ENCODE measurements around the gene RSAD2.
"Not testable (repeated sequence)": the region's sequence is repeated elsewhere in the genome, so short reads cannot be mapped to it uniquely, and the experiment has no call there.

RSAD2 gene

GRCh38 chr2:6854416-6854815 lies 23.2 kb upstream of the RSAD2 start:
- no peak overlapping the region for H3K27ac Mint-ChIP-seq
- no peak overlapping the region for H3K4me3 Mint-ChIP-seq
- H3K27me3 Mint-ChIP-seq = no peaks in the 10 kb centered on the region
- peaks cover 55% of the 10 kb centered on the region for H3K36me3 Mint-ChIP-seq
- H3K4me1 Mint-ChIP-seq (ENCODE audit: low read depth) = peaks cover 14% of the 10 kb centered on the region
- peaks cover 8% of the 10 kb centered on the region for H3K9me3 Mint-ChIP-seq (ENCODE audit: low read depth)

- no peak overlapping the region for H3K27ac Mint-ChIP-seq
- peaks cover 14% of the 10 kb centered on the region for H3K4me1 Mint-ChIP-seq (ENCODE audit: low read depth)
- peaks cover 55% of the 10 kb centered on the region for H3K36me3 Mint-ChIP-seq
- H3K27me3 Mint-ChIP-seq = no peaks in the 10 kb centered on the region
- no peak overlapping the region for H3K4me3 Mint-ChIP-seq
- H3K9me3 Mint-ChIP-seq (ENCODE audit: low read depth) = peaks cover 21% of the 10 kb centered on the region
Measured at GRCh38 chr2:6855860-6856547, 21.6 kb upstream of the RSAD2 start.

- H3K4me1 Mint-ChIP-seq (ENCODE audit: low read depth) = peaks cover 14% of the 10 kb centered on the region
- peaks cover 57% of the 10 kb centered on the region for H3K36me3 Mint-ChIP-seq
- H3K9me3 Mint-ChIP-seq (ENCODE audit: low read depth) = peaks cover 21% of the 10 kb centered on the region
- H3K4me3 Mint-ChIP-seq = no peak overlapping the region
- H3K27ac Mint-ChIP-seq = no peak overlapping the region
- H3K27me3 Mint-ChIP-seq = no peaks in the 10 kb centered on the region
Measured at GRCh38 chr2:6856548-6856920, 21.0 kb upstream of the RSAD2 start.

DNA sequence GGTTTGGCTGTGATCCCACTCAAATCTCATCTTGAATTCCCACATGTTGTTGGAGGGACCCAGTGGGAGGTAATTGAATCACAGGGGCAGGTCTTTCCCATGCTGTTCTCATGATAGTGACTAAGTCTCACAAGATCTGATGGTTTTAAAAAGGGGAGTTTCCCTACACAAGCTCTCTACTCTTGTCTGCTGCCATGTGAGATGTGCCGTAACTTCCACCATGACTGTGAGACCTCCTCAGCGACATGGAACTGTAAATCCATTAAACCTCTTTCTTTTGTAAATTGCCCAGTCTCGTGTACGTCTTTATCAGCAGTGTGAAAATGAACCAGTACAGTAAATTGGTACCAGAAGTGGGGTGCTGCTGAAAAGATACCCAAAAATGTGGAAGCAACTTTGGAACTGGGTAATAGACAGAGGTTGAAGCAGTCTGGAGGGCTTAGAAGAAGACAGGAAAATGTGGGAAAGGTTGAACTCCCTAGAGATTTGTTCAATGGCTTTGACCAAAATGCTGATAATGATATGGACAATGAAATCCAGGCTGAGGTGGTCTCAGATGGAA lies 19.0 kb upstream of the RSAD2 start:
- Mint-ChIP-seq H3K4me1 (ENCODE audit: low read depth) (peaks cover 14% of the 10 kb centered on the region), H3K9me3 (ENCODE audit: low read depth) (peaks cover 21% of the 10 kb centered on the region), H3K36me3 (peaks cover 58% of the 10 kb centered on the region)
- H3K27me3 Mint-ChIP-seq, H3K27ac Mint-ChIP-seq, H3K4me3 Mint-ChIP-seq: not testable (repeated sequence)

DNA sequence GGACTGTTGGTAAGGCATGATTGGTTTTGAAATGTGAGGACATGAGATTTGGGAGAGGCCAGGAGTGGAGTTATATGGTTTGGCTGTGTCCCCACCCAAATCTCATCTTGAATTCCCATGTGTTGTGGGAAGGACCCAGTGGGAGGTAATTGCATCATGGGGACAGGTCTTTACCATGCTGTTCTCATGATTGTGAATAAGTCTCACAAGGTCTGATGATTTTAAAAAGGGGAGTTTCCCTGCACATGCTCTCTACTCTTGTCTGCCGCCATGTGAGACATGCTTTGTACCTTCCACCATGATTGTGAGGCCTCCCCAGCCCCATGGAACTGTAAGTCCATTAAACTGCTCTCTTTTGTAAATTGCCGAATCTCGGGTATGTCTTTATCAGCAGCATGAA lies 17.3 kb upstream of the RSAD2 start:
- Mint-ChIP-seq H3K4me1 (ENCODE audit: low read depth) (peaks cover 23% of the 10 kb centered on the region), H3K36me3 (peaks cover 49% of the 10 kb centered on the region), H3K27ac (no peak overlapping the region), H3K9me3 (ENCODE audit: low read depth) (peaks cover 21% of the 10 kb centered on the region), H3K27me3 (no peaks in the 10 kb centered on the region), H3K4me3 (no peak overlapping the region)

- peaks cover 40% of the 10 kb centered on the region for H3K4me1 Mint-ChIP-seq (ENCODE audit: low read depth)
- peaks cover 33% of the 10 kb centered on the region for H3K36me3 Mint-ChIP-seq
- H3K9me3 Mint-ChIP-seq (ENCODE audit: low read depth) = peaks cover 15% of the 10 kb centered on the region
- H3K4me3 Mint-ChIP-seq = peak overlapping the region; percentile 79
- no peaks in the 10 kb centered on the region for H3K27me3 Mint-ChIP-seq
- peak overlapping the region; percentile 16 for H3K27ac Mint-ChIP-seq
Measured at GRCh38 chr2:6863792-6864191, 13.8 kb upstream of the RSAD2 start.

DNA sequence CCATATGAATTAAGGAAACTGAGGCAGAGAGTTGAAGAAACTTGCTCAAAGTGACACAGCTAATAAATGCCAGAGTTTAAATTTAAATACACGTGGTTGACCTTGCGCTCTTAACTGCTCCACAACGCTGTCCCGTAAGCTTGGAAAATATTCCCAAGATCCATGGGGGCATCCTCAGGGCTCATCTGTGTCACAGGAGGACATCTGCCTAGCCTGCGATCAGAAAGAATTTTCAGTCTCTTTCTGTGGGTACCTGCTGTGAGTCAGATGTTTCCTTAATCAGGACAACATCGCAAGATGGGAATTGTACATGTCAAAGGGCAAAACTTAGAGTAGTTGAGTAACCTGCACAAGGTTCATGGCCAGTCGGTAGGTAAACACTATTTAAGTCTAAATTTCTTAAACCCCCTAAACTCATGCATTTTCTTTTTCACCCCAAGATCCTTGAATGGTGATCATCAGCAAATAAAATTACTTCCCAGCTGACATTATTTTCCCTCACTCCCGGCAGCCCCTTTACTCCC lies 13.3 kb upstream of the RSAD2 start:
- Mint-ChIP-seq H3K27me3 (no peaks in the 10 kb centered on the region), H3K36me3 (peaks cover 30% of the 10 kb centered on the region), H3K4me1 (ENCODE audit: low read depth) (peaks cover 40% of the 10 kb centered on the region), H3K9me3 (ENCODE audit: low read depth) (peaks cover 13% of the 10 kb centered on the region), H3K4me3 (peak overlapping the region; percentile 79), H3K27ac (peak overlapping the region; percentile 41)

DNA sequence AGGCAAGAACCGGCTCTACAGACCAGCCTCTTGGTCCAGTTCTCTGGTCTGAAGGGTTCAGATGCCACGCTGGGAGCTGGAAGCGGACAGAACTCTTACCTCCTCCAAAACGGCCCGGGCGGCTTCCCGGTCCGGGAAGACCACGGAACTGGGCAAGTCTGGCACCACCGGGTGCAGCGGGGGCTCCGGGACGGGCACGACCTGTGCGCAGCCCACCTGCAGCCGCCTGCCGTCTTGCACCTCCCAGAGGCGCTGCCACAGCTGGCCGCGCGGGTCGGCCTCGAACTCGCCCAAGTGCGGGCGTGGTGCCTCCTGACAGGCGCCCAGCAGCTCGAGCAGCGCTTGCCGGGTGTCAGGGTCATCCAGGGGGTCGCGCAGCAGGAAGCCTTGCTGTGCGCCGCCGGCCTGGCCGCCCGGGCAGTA lies 12.6 kb upstream of the RSAD2 start:
- H3K4me3 Mint-ChIP-seq = peak overlapping the region; percentile 79
- H3K27me3 Mint-ChIP-seq = no peaks in the 10 kb centered on the region
- H3K36me3 Mint-ChIP-seq = peaks cover 29% of the 10 kb centered on the region
- peaks cover 43% of the 10 kb centered on the region for H3K4me1 Mint-ChIP-seq (ENCODE audit: low read depth)
- H3K27ac Mint-ChIP-seq = no peak overlapping the region
- peaks cover 9% of the 10 kb centered on the region for H3K9me3 Mint-ChIP-seq (ENCODE audit: low read depth)

GRCh38 chr2:6865346-6866274 lies 12.0 kb upstream of the RSAD2 start, which contains the start of gene CMPK2:
TSS of gene CMPK2 (minus strand) at chr2:6865907. CDS start at chr2:6865696, 211 bp downstream.
- Mint-ChIP-seq H3K4me3 (peak within 1 kb of the TSS; percentile 99), H3K4me1 (ENCODE audit: low read depth) (peaks cover 43% of the 10 kb centered on the region), H3K36me3 (peaks cover 22% of the 10 kb centered on the region), H3K27ac (peak within 1 kb of the TSS; percentile 98), H3K9me3 (ENCODE audit: low read depth) (peaks cover 3% of the 10 kb centered on the region), H3K27me3 (no peaks in the 10 kb centered on the region)

DNA sequence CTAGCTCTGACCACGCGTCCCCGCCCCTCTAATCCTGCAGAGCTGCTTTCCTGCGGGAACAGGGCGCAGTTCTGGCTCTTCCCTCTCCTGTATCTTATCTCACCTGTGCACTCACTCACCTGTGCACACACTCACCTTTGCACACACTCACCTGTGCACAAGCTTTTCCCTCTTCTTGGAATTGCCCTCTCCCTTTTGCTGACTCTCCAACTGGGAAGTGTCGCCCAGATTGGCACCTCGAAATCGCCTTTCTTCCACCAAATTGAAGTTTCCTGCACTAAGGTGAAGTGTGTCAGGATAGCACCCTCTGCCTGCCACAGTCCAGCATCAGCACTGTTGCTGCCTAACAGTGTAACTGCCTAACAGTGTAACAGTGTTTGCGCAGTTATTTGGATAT lies 11.3 kb upstream of the RSAD2 start:
- Mint-ChIP-seq H3K27me3 (no peaks in the 10 kb centered on the region), H3K9me3 (ENCODE audit: low read depth) (no peaks in the 10 kb centered on the region), H3K4me1 (ENCODE audit: low read depth) (peaks cover 45% of the 10 kb centered on the region), H3K27ac (peak overlapping the region; percentile 98), H3K36me3 (peaks cover 16% of the 10 kb centered on the region), H3K4me3 (peak overlapping the region; percentile 99)

- H3K4me3 Mint-ChIP-seq = peak overlapping the region; percentile 99
- H3K9me3 Mint-ChIP-seq (ENCODE audit: low read depth) = no peaks in the 10 kb centered on the region
- peak overlapping the region; percentile 81 for H3K27ac Mint-ChIP-seq
- H3K4me1 Mint-ChIP-seq (ENCODE audit: low read depth) = peaks cover 47% of the 10 kb centered on the region
- H3K36me3 Mint-ChIP-seq = peaks cover 8% of the 10 kb centered on the region
- H3K27me3 Mint-ChIP-seq = no peaks in the 10 kb centered on the region
Measured at GRCh38 chr2:6866982-6867381, 10.6 kb upstream of the RSAD2 start.

DNA sequence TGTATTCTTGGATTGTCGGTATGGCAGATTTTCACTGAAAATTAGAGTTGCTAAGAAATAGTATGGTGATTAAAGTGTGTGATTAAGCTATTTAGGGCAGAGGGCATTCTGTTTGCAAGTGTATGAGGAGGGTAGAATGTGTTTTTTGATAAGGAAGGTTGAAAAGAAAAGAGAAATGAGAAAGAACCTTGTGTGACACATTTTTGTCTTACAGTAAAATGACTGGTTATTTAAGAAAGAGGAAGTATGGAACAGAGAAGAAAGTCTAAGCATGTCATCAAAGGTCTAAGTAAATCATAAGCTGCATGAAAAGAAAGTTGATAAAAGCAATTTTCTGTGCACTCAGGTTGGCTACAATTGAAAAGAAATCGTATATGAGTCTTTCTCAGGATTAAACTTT lies 5.2 kb upstream of the RSAD2 start:
- Mint-ChIP-seq H3K9me3 (ENCODE audit: low read depth) (peaks cover 4% of the 10 kb centered on the region), H3K4me3 (peak overlapping the region; percentile 39), H3K27ac (peak overlapping the region; percentile 68), H3K36me3 (peaks cover 6% of the 10 kb centered on the region), H3K27me3 (no peaks in the 10 kb centered on the region), H3K4me1 (ENCODE audit: low read depth) (peaks cover 54% of the 10 kb centered on the region)

- Mint-ChIP-seq H3K27ac (peak overlapping the region; percentile 64), H3K9me3 (ENCODE audit: low read depth) (peaks cover 4% of the 10 kb centered on the region), H3K4me3 (no peak overlapping the region), H3K4me1 (ENCODE audit: low read depth) (peaks cover 64% of the 10 kb centered on the region), H3K27me3 (no peaks in the 10 kb centered on the region), H3K36me3 (peaks cover 6% of the 10 kb centered on the region)
Measured at GRCh38 chr2:6874032-6874431, 3.5 kb upstream of the RSAD2 start.

DNA sequence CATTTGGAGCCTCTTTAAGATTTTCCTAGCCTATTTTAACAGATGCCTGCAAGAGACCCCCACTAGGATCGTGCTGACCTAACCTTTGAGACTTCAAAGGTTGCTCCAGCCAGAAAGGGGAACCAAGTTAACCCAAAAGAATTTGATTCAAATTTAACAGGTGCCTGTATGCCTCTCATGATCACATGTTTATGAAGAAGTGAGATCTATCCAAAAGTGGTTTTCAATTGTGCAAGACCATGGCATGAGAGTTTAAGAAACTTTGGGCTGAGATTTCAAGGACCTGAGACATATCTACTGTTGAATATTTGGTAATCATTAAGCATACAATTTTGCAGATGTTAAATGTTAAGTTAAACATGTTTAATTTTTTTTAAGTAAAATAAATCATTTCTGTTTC lies 1.3 kb upstream of the RSAD2 start:
- H3K27me3 Mint-ChIP-seq = no peaks in the 10 kb centered on the region
- H3K4me3 Mint-ChIP-seq = no peak overlapping the region
- peaks cover 4% of the 10 kb centered on the region for H3K36me3 Mint-ChIP-seq
- H3K9me3 Mint-ChIP-seq (ENCODE audit: low read depth) = peaks cover 4% of the 10 kb centered on the region
- peak overlapping the region; percentile 18 for H3K27ac Mint-ChIP-seq
- H3K4me1 Mint-ChIP-seq (ENCODE audit: low read depth) = peaks cover 79% of the 10 kb centered on the region

- peak overlapping the region; percentile 84 for H3K27ac Mint-ChIP-seq
- H3K4me1 Mint-ChIP-seq (ENCODE audit: low read depth) = peaks cover 70% of the 10 kb centered on the region
- H3K27me3 Mint-ChIP-seq = no peaks in the 10 kb centered on the region
- peaks cover 13% of the 10 kb centered on the region for H3K36me3 Mint-ChIP-seq
- H3K9me3 Mint-ChIP-seq (ENCODE audit: low read depth) = peaks cover 4% of the 10 kb centered on the region
- peak overlapping the region; percentile 89 for H3K4me3 Mint-ChIP-seq
Measured at GRCh38 chr2:6878549-6878948, 972 bp downstream of the RSAD2 start.
